ENCODE results near the gene CHPF2. TPM values are rescaled to one million over a fixed set of nuclear protein-coding genes. Genes with fewer than 3 reads are reported as not detected.

CHPF2 gene
- total RNA-seq, 1 donor, result 83.2 TPM

DNA sequence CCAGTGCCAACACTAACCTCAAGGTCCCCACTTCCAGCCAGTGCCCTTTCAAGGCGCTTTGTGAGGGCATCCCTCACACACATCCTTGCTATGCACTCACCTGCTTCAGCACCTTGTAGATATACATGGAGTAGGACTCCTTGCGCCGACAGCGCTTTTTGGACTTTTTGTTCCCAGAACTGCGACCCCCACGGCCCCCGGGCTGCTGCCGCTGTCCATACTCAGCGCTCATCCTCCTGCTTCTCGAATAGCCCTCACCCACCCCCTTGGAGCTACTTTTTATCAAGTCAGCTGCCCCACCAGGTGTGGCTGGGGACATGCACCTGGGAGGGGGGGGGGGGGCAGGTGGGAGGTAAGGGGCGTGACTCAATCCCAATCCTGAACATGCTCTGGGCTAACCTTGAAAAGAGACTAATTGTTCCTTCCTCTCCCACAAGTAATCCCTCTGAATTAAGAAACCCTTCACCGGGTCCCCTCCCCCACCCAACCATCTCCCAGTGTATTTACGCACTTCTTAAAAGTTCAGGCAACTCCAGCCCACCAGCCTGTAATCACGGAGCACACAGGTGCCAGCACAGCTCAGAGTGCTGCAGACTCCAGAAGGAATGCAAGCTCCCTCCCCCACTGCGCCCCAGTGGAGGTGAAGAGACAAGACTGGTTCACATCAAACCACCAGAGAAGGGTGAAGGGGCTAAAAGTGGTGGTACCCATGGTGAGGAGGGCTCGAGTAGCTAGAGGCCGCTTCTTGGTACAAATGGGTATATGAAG, 22.0 kb upstream of the CHPF2 start, which contains the start of gene H2BK1:
Gene H2BK1, minus strand, starts transcription at position 402 of the 768 bp plus-strand sequence. Its CDS starts 170 bp downstream, at position 232.
- peaks cover 18% of the 10 kb centered on the region for H3K36me3 ChIP-seq (ENCODE audit: insufficient read depth, low read length)
- DNase-seq (ENCODE audit: insufficient read length, low spot score, missing footprints), result peak; percentile 39
- H3K4me2 ChIP-seq (ENCODE audit: insufficient read depth, low read length), result no peak within 1 kb of the TSS
- TF ChIP-seq, protein P1, sequence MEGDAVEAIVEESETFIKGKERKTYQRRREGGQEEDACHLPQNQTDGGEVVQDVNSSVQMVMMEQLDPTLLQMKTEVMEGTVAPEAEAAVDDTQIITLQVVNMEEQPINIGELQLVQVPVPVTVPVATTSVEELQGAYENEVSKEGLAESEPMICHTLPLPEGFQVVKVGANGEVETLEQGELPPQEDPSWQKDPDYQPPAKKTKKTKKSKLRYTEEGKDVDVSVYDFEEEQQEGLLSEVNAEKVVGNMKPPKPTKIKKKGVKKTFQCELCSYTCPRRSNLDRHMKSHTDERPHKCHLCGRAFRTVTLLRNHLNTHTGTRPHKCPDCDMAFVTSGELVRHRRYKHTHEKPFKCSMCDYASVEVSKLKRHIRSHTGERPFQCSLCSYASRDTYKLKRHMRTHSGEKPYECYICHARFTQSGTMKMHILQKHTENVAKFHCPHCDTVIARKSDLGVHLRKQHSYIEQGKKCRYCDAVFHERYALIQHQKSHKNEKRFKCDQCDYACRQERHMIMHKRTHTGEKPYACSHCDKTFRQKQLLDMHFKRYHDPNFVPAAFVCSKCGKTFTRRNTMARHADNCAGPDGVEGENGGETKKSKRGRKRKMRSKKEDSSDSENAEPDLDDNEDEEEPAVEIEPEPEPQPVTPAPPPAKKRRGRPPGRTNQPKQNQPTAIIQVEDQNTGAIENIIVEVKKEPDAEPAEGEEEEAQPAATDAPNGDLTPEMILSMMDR (IDR thresholded peaks at IDR 0.05; ENCODE audit: extremely low read depth, low read depth, low read length), result no peak
- H3K4me3 ChIP-seq (ENCODE audit: insufficient read depth, low read length), result no peak within 1 kb of the TSS
- H3K4me1 ChIP-seq (ENCODE audit: insufficient read depth, low read length), result no peaks in the 10 kb centered on the region
- no peak within 1 kb of the TSS for H3K27ac ChIP-seq (ENCODE audit: low read depth, low read length)
- no peak within 1 kb of the TSS for H2AFZ ChIP-seq (ENCODE audit: low read length)
- H3K9me3 ChIP-seq (ENCODE audit: low read depth, low read length), result no peaks in the 10 kb centered on the region
- peaks cover 3% of the 10 kb centered on the region for H4K20me1 ChIP-seq (ENCODE audit: insufficient read depth, low read length)
- H3K27me3 ChIP-seq (ENCODE audit: insufficient read depth, low read length), result peaks cover 21% of the 10 kb centered on the region
- no peaks in the 10 kb centered on the region for H3K79me2 ChIP-seq (ENCODE audit: insufficient read depth, low read length)

DNA sequence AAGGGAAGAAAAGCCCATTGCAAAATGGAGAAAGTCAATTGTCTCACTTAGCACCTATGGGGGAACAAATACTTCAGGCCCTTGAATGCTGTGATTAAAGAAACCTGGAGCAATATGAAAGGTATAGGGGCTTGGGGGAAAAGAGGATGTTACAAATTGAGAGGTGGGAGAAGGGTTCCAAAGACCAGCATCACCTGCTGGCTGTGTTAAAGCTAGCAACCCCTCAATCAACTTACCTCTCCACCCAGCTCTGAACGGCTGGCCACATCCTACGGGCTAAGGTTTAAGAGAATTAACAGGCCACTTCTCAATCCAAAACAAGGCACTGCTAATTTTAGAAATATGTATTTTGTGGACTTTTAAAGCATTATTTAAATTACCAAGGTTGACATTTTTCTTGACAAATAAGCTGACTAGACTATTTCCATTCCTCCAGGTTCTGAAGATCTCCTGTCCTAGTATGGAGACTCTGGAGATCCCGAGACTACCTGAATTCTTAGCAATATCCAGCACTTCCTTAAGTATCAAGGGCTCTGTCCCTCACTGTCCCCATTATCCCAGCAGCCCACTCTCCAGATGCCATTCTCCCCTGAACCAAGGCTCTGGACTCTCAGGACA, 21.0 kb upstream of the CHPF2 start:
- Histone ChIP-seq H3K27me3 (ENCODE audit: insufficient read depth, low read length) (peaks cover 12% of the 10 kb centered on the region), H3K9me3 (ENCODE audit: low read depth, low read length) (no peaks in the 10 kb centered on the region), H3K4me1 (ENCODE audit: insufficient read depth, low read length) (no peaks in the 10 kb centered on the region), H3K36me3 (ENCODE audit: insufficient read depth, low read length) (peaks cover 28% of the 10 kb centered on the region), H4K20me1 (ENCODE audit: insufficient read depth, low read length) (peaks cover 3% of the 10 kb centered on the region), H3K4me2 (ENCODE audit: insufficient read depth, low read length) (no peak overlapping the region), H3K79me2 (ENCODE audit: insufficient read depth, low read length) (no peaks in the 10 kb centered on the region), H2AFZ (ENCODE audit: low read length) (no peak overlapping the region), H3K27ac (ENCODE audit: low read depth, low read length) (no peak overlapping the region), H3K4me3 (ENCODE audit: insufficient read depth, low read length) (no peak overlapping the region)
- TF ChIP-seq, protein P1 (IDR thresholded peaks at IDR 0.05; ENCODE audit: extremely low read depth, low read depth, low read length), result no peak
- DNase-seq (ENCODE audit: insufficient read length, low spot score, missing footprints), result no peak

DNA sequence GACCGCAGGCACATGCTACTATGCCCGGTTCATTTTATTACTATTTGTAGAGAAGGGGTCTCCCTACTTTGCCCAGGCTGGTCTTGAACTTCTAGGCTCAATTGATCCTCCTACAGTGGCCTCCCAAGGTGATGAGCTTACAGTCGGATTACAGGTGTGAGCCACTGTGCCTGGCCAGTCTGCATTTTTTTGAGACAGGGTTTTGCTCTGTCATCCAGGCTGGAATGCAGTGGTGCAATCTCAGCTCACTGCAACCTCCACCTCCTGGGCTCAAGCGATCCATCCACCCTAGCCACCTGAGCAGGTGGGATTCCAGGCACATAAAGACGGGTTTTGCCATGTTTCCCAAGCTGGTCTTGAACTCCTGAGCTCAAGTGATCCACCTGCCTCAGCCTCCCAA, 19.7 kb upstream of the CHPF2 start:
- TF ChIP-seq, protein P1 (IDR thresholded peaks at IDR 0.05; ENCODE audit: extremely low read depth, low read depth, low read length), result no peak
- Histone ChIP-seq H3K36me3 (ENCODE audit: insufficient read depth, low read length) (peaks cover 41% of the 10 kb centered on the region), H3K4me2 (ENCODE audit: insufficient read depth, low read length) (no peak overlapping the region), H3K27me3 (ENCODE audit: insufficient read depth, low read length) (peaks cover 5% of the 10 kb centered on the region), H2AFZ (ENCODE audit: low read length) (no peak overlapping the region), H4K20me1 (ENCODE audit: insufficient read depth, low read length) (peaks cover 3% of the 10 kb centered on the region), H3K27ac (ENCODE audit: low read depth, low read length) (no peak overlapping the region), H3K4me3 (ENCODE audit: insufficient read depth, low read length) (no peak overlapping the region), H3K9me3 (ENCODE audit: low read depth, low read length) (no peaks in the 10 kb centered on the region), H3K4me1 (ENCODE audit: insufficient read depth, low read length) (no peaks in the 10 kb centered on the region), H3K79me2 (ENCODE audit: insufficient read depth, low read length) (no peaks in the 10 kb centered on the region)
- no peak for DNase-seq (ENCODE audit: insufficient read length, low spot score, missing footprints)

DNA sequence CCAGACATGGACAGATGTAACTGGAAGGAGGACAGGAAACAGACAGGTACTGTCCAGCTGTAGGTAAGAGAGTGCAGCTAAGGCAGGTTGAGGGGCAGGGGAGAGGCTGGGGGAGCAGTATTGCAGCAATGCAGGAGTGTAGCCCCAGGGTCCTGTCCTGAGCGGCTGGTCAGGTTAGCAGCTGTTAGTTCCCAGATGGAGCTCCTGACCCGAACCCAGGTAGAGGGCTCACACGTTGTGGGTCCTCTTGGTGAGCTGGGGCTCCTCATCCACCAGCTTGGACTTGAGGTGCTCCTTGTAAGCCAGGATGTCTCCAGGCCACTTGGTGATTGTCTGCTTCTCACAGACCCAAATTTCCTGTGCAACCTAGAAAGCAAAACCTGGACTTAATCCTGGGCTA, 18.5 kb upstream of the CHPF2 start:
- no peak overlapping the region for H3K4me2 ChIP-seq (ENCODE audit: insufficient read depth, low read length)
- peaks cover 53% of the 10 kb centered on the region for H3K36me3 ChIP-seq (ENCODE audit: insufficient read depth, low read length)
- DNase-seq (ENCODE audit: insufficient read length, low spot score, missing footprints), result peak; percentile 27
- H3K27me3 ChIP-seq (ENCODE audit: insufficient read depth, low read length), result no peaks in the 10 kb centered on the region
- H3K79me2 ChIP-seq (ENCODE audit: insufficient read depth, low read length), result no peaks in the 10 kb centered on the region
- H3K4me3 ChIP-seq (ENCODE audit: insufficient read depth, low read length), result no peak overlapping the region
- TF ChIP-seq, protein P1 (IDR thresholded peaks at IDR 0.05; ENCODE audit: extremely low read depth, low read depth, low read length), result no peak
- H4K20me1 ChIP-seq (ENCODE audit: insufficient read depth, low read length), result peaks cover 3% of the 10 kb centered on the region
- no peaks in the 10 kb centered on the region for H3K9me3 ChIP-seq (ENCODE audit: low read depth, low read length)
- H3K4me1 ChIP-seq (ENCODE audit: insufficient read depth, low read length), result no peaks in the 10 kb centered on the region
- H3K27ac ChIP-seq (ENCODE audit: low read depth, low read length), result no peak overlapping the region
- H2AFZ ChIP-seq (ENCODE audit: low read length), result no peak overlapping the region
